Endothelial cell (in vitro differentiated cells): ENCODE measurements around the gene CMTR1. TPM values are rescaled to one million over a fixed set of nuclear protein-coding genes. Genes with fewer than 3 reads are reported as not detected.

ENCODE experiments used
- DNase-seq: peaks from one replicate; pipeline ENCODE4 v3.0.0; 2021; ENCODE audit warnings: low spot score
- H3K27ac Mint-ChIP-seq: one replicate; pipeline ENCODE4 v1.8.0; 2021; ENCODE audit warnings: mixed read lengths, inconsistent platforms; ENCODE audit not compliant: unreplicated experiment
- H3K27me3 Mint-ChIP-seq: one replicate; pipeline ENCODE4 v1.8.0; 2021; ENCODE audit warnings: mild to moderate bottlenecking, moderate library complexity, mixed read lengths, inconsistent platforms; ENCODE audit not compliant: unreplicated experiment
- H3K36me3 Mint-ChIP-seq: one replicate; pipeline ENCODE4 v1.8.0; 2021; ENCODE audit warnings: mild to moderate bottlenecking, low read depth, mixed read lengths, inconsistent platforms; ENCODE audit not compliant: unreplicated experiment
- H3K4me1 Mint-ChIP-seq: one replicate; pipeline ENCODE4 v1.8.0; 2021; ENCODE audit warnings: mild to moderate bottlenecking, mixed read lengths, inconsistent platforms; ENCODE audit not compliant: unreplicated experiment
- H3K4me3 Mint-ChIP-seq: one replicate; pipeline ENCODE4 v1.8.0; 2021; ENCODE audit warnings: mild to moderate bottlenecking, mixed read lengths, inconsistent platforms; ENCODE audit not compliant: unreplicated experiment
- H3K9me3 Mint-ChIP-seq: one replicate; pipeline ENCODE4 v1.8.0; 2021; ENCODE audit warnings: mixed read lengths, inconsistent platforms; ENCODE audit not compliant: unreplicated experiment
- total RNA-seq: library from RNA; stranded (reverse); fragmentation: NEBNext Ultra II Directional; extraction: Animal tissue kit (Norgen Biotek cat#: 25700); gene quantifications from one replicate; pipeline ENCODE4 v1.2.1, GENCODE V29; 2021; ENCODE audit not compliant: unreplicated experiment
- TF ChIP-seq, protein P1 (sequence below): fragments of 200-600 bp; sonication (generic); IDR thresholded peaks from one replicate; pipeline ENCODE4 v1.5.0; 2021; ENCODE audit warnings: antibody characterized with exemption; ENCODE audit not compliant: unreplicated experiment

Gene CMTR1
- total RNA-seq, 1 donor from 2014 or later, result 50.0 TPM

DNA sequence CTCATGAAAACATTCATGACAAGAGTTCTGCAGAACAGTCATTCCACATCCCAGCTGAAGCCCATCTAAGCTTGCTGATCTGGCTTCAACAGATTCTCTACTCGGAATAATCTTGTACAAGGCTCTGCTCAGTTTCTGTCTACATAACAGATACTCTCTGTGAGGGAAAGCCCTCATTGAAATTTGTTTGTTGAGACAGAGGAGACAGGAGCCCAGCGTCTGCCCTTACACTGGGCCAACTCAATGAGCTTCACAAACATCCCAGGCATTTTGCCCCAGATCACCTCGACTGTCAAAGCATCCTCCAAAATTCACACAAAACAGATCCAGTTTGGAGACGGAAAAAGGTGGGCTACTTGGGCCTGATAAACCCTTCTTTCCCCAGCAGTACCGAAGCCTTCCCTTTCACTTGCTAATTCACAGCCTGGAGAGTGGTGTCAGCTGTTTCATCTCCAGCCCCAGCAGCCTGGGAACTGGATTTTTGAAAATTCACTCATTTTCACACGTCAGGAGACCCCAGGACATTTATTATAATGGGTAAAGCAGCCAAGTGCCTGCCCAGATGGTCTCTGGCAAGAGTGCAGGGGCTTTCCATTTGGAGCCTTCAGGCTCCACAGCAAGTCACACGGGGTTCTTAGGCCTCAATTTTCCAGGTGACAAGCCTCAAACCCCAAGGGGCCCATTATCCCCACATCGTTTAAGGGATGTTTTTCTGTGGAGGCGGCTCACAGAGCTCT, 59.4 kb downstream of the CMTR1 start:
- no peak for DNase-seq
- H3K36me3 Mint-ChIP-seq, result peaks cover 7% of the 10 kb centered on the region
- H3K9me3 Mint-ChIP-seq, result no peaks in the 10 kb centered on the region
- peaks cover 4% of the 10 kb centered on the region for H3K4me1 Mint-ChIP-seq
- H3K27ac Mint-ChIP-seq, result no peak overlapping the region
- peaks cover 2% of the 10 kb centered on the region for H3K27me3 Mint-ChIP-seq
- no peak overlapping the region for H3K4me3 Mint-ChIP-seq
- TF ChIP-seq, protein P1, sequence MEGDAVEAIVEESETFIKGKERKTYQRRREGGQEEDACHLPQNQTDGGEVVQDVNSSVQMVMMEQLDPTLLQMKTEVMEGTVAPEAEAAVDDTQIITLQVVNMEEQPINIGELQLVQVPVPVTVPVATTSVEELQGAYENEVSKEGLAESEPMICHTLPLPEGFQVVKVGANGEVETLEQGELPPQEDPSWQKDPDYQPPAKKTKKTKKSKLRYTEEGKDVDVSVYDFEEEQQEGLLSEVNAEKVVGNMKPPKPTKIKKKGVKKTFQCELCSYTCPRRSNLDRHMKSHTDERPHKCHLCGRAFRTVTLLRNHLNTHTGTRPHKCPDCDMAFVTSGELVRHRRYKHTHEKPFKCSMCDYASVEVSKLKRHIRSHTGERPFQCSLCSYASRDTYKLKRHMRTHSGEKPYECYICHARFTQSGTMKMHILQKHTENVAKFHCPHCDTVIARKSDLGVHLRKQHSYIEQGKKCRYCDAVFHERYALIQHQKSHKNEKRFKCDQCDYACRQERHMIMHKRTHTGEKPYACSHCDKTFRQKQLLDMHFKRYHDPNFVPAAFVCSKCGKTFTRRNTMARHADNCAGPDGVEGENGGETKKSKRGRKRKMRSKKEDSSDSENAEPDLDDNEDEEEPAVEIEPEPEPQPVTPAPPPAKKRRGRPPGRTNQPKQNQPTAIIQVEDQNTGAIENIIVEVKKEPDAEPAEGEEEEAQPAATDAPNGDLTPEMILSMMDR, result no peak

DNA sequence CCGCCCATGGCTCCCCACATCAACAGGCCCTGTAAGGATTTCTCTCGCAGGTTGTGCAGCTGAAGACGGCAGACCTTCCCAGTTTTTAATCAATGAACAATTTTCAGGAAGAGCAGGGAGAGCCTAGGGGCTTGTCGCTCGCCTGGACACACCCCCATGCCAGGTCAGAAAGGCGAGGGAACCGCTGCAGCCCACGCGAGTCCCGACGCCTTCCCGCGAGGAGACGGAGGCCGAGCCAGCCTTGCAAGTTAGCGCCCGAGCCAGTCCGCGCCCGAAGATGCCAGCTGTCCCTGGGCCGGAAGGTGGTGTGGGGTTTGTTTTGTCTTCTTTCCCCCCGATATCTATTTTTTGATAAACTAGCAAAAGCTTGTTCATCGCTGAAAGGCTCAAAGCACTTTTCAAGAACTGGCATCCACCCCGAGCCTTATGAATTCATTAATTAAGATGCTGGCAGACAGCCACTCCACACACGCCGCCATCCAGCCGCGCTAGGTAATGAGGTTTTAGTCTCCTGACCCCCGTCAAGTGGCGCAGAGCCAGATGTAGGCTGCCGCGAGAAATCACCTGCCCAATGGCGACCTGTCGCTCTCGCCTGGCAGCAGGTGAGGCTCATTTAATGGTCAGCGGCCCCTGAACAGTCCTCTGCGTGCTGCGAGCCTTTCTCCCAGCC, 60.1 kb downstream of the CMTR1 start:
- no peak for DNase-seq
- Mint-ChIP-seq H3K4me1 (peaks cover 4% of the 10 kb centered on the region), H3K4me3 (no peak overlapping the region), H3K27me3 (peaks cover 3% of the 10 kb centered on the region), H3K9me3 (no peaks in the 10 kb centered on the region), H3K27ac (no peak overlapping the region), H3K36me3 (peaks cover 6% of the 10 kb centered on the region)
- TF ChIP-seq, protein P1, result no peak

DNA sequence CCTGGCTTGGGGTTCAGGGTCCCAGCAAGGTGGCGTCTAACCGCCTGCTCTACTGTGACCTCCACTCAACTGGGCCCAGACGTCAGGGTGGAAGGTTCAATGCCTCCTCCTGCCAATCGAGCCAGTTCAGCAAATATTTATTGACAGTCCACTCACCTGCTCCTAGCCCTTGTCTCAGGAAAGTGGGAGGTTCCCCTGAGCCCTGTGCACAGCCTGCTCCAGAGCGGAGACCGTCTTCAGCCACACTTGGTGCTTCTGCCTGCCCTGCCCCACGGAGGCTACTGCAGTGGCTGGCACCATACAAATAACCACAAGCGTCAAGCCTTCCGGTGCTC, 60.6 kb downstream of the CMTR1 start:
- H3K27ac Mint-ChIP-seq, result no peak overlapping the region
- no peak overlapping the region for H3K4me3 Mint-ChIP-seq
- TF ChIP-seq, protein P1, result no peak
- peaks cover 5% of the 10 kb centered on the region for H3K27me3 Mint-ChIP-seq
- H3K36me3 Mint-ChIP-seq, result peaks cover 1% of the 10 kb centered on the region
- H3K4me1 Mint-ChIP-seq, result peaks cover 4% of the 10 kb centered on the region
- no peaks in the 10 kb centered on the region for H3K9me3 Mint-ChIP-seq
- no peak for DNase-seq

DNA sequence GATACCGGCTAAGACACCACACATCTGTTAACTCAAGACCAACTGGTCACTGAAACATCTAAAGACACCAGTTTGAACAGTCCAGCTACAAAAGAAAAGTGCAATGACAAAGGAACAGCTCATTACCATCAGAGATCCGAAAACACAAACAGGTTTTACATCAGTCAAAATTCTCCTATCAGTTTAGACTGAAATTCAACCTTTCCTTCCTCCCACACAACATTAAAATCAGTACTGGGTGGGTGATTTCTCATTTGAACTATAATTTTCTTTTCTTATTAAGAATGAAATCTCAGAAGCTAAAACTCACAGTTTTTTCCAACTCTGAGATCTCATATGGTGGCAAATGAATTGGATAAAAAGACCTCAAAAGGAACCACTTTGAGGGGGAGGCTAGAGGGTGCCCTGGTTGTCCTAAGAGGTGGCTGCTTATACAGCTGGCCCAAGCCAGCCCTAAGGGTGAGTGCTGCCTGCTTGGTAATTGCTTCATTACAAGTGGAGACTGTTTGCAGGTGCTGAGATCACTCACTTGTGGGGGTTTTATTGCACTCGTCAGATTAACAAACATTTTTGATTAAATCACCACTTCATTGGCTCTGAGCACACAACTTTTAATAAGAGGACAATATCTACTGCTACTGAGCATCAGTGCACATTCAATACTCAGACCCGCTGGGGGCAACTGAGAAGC, 62.4 kb downstream of the CMTR1 start:
- H3K4me1 Mint-ChIP-seq, result peaks cover 14% of the 10 kb centered on the region
- H3K4me3 Mint-ChIP-seq, result no peak overlapping the region
- H3K36me3 Mint-ChIP-seq, result no peaks in the 10 kb centered on the region
- no peaks in the 10 kb centered on the region for H3K9me3 Mint-ChIP-seq
- no peak for DNase-seq
- H3K27ac Mint-ChIP-seq, result no peak overlapping the region
- TF ChIP-seq, protein P1, result no peak
- H3K27me3 Mint-ChIP-seq, result peaks cover 3% of the 10 kb centered on the region
